ENCODE measurements around the gene GAD2.

Gene GAD2

GRCh38 chr10:26243351-26243720, 26.8 kb downstream of the GAD2 start:
- H3K36me3 ChIP-seq (ENCODE audit: insufficient read depth, low read length), result no peaks in the 10 kb centered on the region
- H3K4me1 ChIP-seq (ENCODE audit: insufficient read depth, low read length), result peaks cover 11% of the 10 kb centered on the region
- H3K9ac ChIP-seq (ENCODE audit: low read depth, low read length), result no peak overlapping the region
- H3K9me3 ChIP-seq (ENCODE audit: control insufficient read depth, insufficient read depth, low read length), result no peaks in the 10 kb centered on the region

- Histone ChIP-seq H3K9me3 (ENCODE audit: control insufficient read depth, insufficient read depth, low read length) (no peaks in the 10 kb centered on the region), H3K4me1 (ENCODE audit: insufficient read depth, low read length) (peaks cover 8% of the 10 kb centered on the region; the same call in 1 of the 2 replicates), H3K9ac (ENCODE audit: low read depth, low read length) (no peak overlapping the region), H3K36me3 (ENCODE audit: insufficient read depth, low read length) (no peaks in the 10 kb centered on the region)
Observed at GRCh38 chr10:26249681-26250080, 33.1 kb downstream of the GAD2 start.

GRCh38 chr10:26251925-26252324, 35.4 kb downstream of the GAD2 start:
- Histone ChIP-seq H3K9me3 (ENCODE audit: control insufficient read depth, insufficient read depth, low read length) (no peaks in the 10 kb centered on the region), H3K4me1 (ENCODE audit: insufficient read depth, low read length) (peaks cover 8% of the 10 kb centered on the region; the same call in 1 of the 2 replicates), H3K9ac (ENCODE audit: low read depth, low read length) (no peak overlapping the region), H3K36me3 (ENCODE audit: insufficient read depth, low read length) (no peaks in the 10 kb centered on the region)

- Histone ChIP-seq H3K36me3 (ENCODE audit: insufficient read depth, low read length) (no peaks in the 10 kb centered on the region), H3K9ac (ENCODE audit: low read depth, low read length) (no peak overlapping the region), H3K4me1 (ENCODE audit: insufficient read depth, low read length) (no peaks in the 10 kb centered on the region), H3K9me3 (ENCODE audit: control insufficient read depth, insufficient read depth, low read length) (no peaks in the 10 kb centered on the region)
Observed at GRCh38 chr10:26254616-26255015, 38.0 kb downstream of the GAD2 start.

DNA sequence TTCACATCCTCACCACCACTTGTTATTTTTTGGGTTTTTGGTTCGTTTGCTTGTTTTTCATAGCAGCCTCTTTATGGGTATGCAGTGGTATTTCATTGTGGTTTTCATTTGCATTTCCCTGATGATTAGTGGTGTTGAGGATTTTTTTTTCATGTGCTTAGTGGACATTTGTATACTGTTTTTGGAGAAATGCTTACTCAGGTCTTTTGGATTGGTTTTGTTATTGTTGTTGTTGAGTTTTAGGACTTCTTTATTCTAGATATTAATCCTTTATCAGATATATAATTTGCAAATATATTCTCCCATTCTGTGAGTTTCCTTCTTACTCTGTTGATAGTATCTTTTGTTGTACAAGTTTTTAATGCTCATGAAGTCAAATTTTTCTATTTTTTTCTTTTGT, 42.8 kb downstream of the GAD2 start:
- Histone ChIP-seq H3K36me3 (ENCODE audit: insufficient read depth, low read length) (no peaks in the 10 kb centered on the region), H3K9ac (ENCODE audit: low read depth, low read length) (no peak overlapping the region), H3K9me3 (ENCODE audit: control insufficient read depth, insufficient read depth, low read length) (no peaks in the 10 kb centered on the region), H3K4me1 (ENCODE audit: insufficient read depth, low read length) (no peaks in the 10 kb centered on the region)

- H3K4me1 ChIP-seq (ENCODE audit: insufficient read depth, low read length), result peaks cover 7% of the 10 kb centered on the region; the same call in 1 of the 2 replicates
- H3K9ac ChIP-seq (ENCODE audit: low read depth, low read length), result no peak overlapping the region
- H3K36me3 ChIP-seq (ENCODE audit: insufficient read depth, low read length), result no peaks in the 10 kb centered on the region
- no peaks in the 10 kb centered on the region for H3K9me3 ChIP-seq (ENCODE audit: control insufficient read depth, insufficient read depth, low read length)
Observed at GRCh38 chr10:26269754-26270153, 53.2 kb downstream of the GAD2 start.

- no peak overlapping the region for H3K9ac ChIP-seq (ENCODE audit: low read depth, low read length)
- no peaks in the 10 kb centered on the region for H3K4me1 ChIP-seq (ENCODE audit: insufficient read depth, low read length)
- H3K9me3 ChIP-seq (ENCODE audit: control insufficient read depth, insufficient read depth, low read length), result no peaks in the 10 kb centered on the region
- no peaks in the 10 kb centered on the region for H3K36me3 ChIP-seq (ENCODE audit: insufficient read depth, low read length)
Observed at GRCh38 chr10:26274391-26274790, 57.8 kb downstream of the GAD2 start.

- Histone ChIP-seq H3K36me3 (ENCODE audit: insufficient read depth, low read length) (no peaks in the 10 kb centered on the region), H3K9me3 (ENCODE audit: control insufficient read depth, insufficient read depth, low read length) (no peaks in the 10 kb centered on the region), H3K9ac (ENCODE audit: low read depth, low read length) (no peak overlapping the region), H3K4me1 (ENCODE audit: insufficient read depth, low read length) (no peaks in the 10 kb centered on the region)
Observed at GRCh38 chr10:26278295-26278694, 61.7 kb downstream of the GAD2 start.

- H3K9me3 ChIP-seq (ENCODE audit: control insufficient read depth, insufficient read depth, low read length), result no peaks in the 10 kb centered on the region
- H3K4me1 ChIP-seq (ENCODE audit: insufficient read depth, low read length), result no peaks in the 10 kb centered on the region
Observed at GRCh38 chr10:26290236-26290635, 73.7 kb downstream of the GAD2 start.

GRCh38 chr10:26291721-26292480, 75.3 kb downstream of the GAD2 start:
- no peaks in the 10 kb centered on the region for H3K9me3 ChIP-seq (ENCODE audit: control insufficient read depth, insufficient read depth, low read length)
- H3K4me1 ChIP-seq (ENCODE audit: insufficient read depth, low read length), result no peaks in the 10 kb centered on the region
- H3K36me3 ChIP-seq (ENCODE audit: insufficient read depth, low read length), result no peaks in the 10 kb centered on the region
- no peak overlapping the region for H3K9ac ChIP-seq (ENCODE audit: low read depth, low read length)

More at GRCh38 chr10:26290236-26290635, 73.7 kb downstream of the GAD2 start:
- Histone ChIP-seq H3K9ac (ENCODE audit: low read depth, low read length) (no peak overlapping the region), H3K36me3 (ENCODE audit: insufficient read depth, low read length) (no peaks in the 10 kb centered on the region)

DNA sequence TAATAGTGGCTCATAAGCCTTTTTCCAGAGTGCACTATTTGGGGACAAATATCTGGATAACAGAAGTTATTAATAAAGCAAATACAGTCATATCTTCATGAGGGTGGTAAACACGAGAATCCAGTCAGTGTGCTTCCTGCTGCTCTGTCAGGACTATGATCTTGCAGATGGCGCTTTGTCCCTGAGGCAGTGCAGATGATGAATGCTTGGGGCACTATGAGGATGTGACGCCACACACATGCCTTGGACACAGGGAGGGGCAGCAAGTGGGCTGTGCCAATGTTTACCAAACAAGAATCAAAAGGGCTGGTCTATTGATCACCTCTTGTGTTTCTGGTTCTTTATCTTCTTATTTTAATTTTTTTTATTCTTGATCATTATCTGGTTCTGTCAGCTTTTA, 79.8 kb downstream of the GAD2 start:
- H3K4me1 ChIP-seq (ENCODE audit: insufficient read depth, low read length), result no peaks in the 10 kb centered on the region
- H3K9ac ChIP-seq (ENCODE audit: low read depth, low read length), result no peak overlapping the region
- no peaks in the 10 kb centered on the region for H3K9me3 ChIP-seq (ENCODE audit: control insufficient read depth, insufficient read depth, low read length)
- no peaks in the 10 kb centered on the region for H3K36me3 ChIP-seq (ENCODE audit: insufficient read depth, low read length)

DNA sequence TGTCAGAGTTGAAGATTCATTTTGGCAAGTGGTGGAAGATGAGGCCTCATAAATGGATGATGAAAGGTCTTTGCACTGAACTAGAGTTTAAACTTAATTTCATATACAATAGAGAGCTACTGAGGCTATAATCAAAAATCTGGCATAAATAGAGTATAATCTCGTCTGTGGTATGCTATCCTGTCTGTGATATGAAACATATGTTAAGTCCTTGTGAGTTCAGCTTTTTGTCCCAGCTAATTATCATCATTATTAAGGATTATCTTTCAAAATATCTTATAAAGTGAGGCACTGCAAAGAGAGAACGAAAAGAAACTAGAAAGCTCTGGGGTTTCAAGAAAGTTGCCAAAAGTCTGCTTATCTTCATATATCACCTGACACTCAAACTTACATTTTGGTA, 83.4 kb downstream of the GAD2 start:
- H3K9ac ChIP-seq (ENCODE audit: low read depth, low read length), result no peak overlapping the region
- no peaks in the 10 kb centered on the region for H3K4me1 ChIP-seq (ENCODE audit: insufficient read depth, low read length)
- no peaks in the 10 kb centered on the region for H3K36me3 ChIP-seq (ENCODE audit: insufficient read depth, low read length)
- H3K9me3 ChIP-seq (ENCODE audit: control insufficient read depth, insufficient read depth, low read length), result no peaks in the 10 kb centered on the region

DNA sequence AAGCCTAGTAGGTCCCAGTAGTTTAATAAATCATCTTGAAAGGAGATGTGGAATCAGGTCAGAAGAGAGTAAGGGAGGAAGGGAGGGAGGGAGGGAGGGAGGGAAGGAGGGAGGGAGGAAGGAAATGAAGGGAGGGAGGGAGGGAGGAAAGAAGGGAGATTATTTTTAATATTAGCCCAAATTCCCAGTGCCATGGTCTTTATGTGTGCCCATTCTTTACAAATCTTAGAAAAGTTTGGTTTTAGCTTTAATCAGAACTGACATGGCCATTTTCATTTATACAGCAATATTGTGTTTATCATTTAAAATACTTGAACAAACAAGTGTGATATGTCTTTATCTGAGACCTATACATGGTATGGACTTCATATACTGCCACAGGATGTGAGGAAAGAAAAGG, 86.8 kb downstream of the GAD2 start:
- no peaks in the 10 kb centered on the region for H3K9me3 ChIP-seq (ENCODE audit: control insufficient read depth, insufficient read depth, low read length)
- no peaks in the 10 kb centered on the region for H3K4me1 ChIP-seq (ENCODE audit: insufficient read depth, low read length)
- H3K9ac ChIP-seq (ENCODE audit: low read depth, low read length), result no peak overlapping the region
- H3K36me3 ChIP-seq (ENCODE audit: insufficient read depth, low read length), result no peaks in the 10 kb centered on the region

GRCh38 chr10:26310361-26310760, 93.8 kb downstream of the GAD2 start:
- no peak overlapping the region for H3K9ac ChIP-seq (ENCODE audit: low read depth, low read length)
- H3K36me3 ChIP-seq (ENCODE audit: insufficient read depth, low read length), result no peaks in the 10 kb centered on the region
- H3K4me1 ChIP-seq (ENCODE audit: insufficient read depth, low read length), result no peaks in the 10 kb centered on the region
- no peaks in the 10 kb centered on the region for H3K9me3 ChIP-seq (ENCODE audit: control insufficient read depth, insufficient read depth, low read length)

GRCh38 chr10:26311383-26311940, 94.9 kb downstream of the GAD2 start:
- H3K9me3 ChIP-seq (ENCODE audit: control insufficient read depth, insufficient read depth, low read length), result no peaks in the 10 kb centered on the region
- H3K4me1 ChIP-seq (ENCODE audit: insufficient read depth, low read length), result no peaks in the 10 kb centered on the region
- no peak overlapping the region for H3K9ac ChIP-seq (ENCODE audit: low read depth, low read length)
- no peaks in the 10 kb centered on the region for H3K36me3 ChIP-seq (ENCODE audit: insufficient read depth, low read length)
